CD4-positive, alpha-beta T cell treated with Interleukin-6 at 100 ng/mL for 8 hours (primary cell): ENCODE results near the gene BACE2.
"Not testable (repeated sequence)": the region's sequence is repeated elsewhere in the genome, so short reads cannot be mapped to it uniquely, and the experiment has no call there.

ENCODE experiments used
- DNase-seq: peaks from one replicate; pipeline ENCODE4 v3.0.0-alpha.2; 2020; ENCODE audit warnings: mixed read lengths, low spot score

Gene BACE2

GRCh38 chr21:41277846-41278245 lies 109.9 kb downstream of the BACE2 start:
- DNase-seq: no peak

GRCh38 chr21:41280115-41280919 lies 112.4 kb downstream of the BACE2 start:
- no peak for DNase-seq

GRCh38 chr21:41282412-41282811 lies 114.5 kb downstream of the BACE2 start:
- no peak for DNase-seq

GRCh38 chr21:41283211-41283818 lies 115.4 kb downstream of the BACE2 start:
- peak; percentile 63 for DNase-seq

GRCh38 chr21:41289431-41289830 lies 121.5 kb downstream of the BACE2 start:
- DNase-seq: no peak

- DNase-seq: no peak
Measured at GRCh38 chr21:41290106-41290799, 122.3 kb downstream of the BACE2 start.

- no peak for DNase-seq
Measured at GRCh38 chr21:41294548-41295231, 126.7 kb downstream of the BACE2 start.

- DNase-seq: no peak
Measured at GRCh38 chr21:41295721-41296254, 127.8 kb downstream of the BACE2 start.

- DNase-seq: no peak
Measured at GRCh38 chr21:41302976-41303375, 135.0 kb downstream of the BACE2 start.

- no peak for DNase-seq
Measured at GRCh38 chr21:41304068-41304720, 136.2 kb downstream of the BACE2 start.

GRCh38 chr21:41307219-41307618 lies 139.3 kb downstream of the BACE2 start:
- no peak for DNase-seq

- DNase-seq: not testable (repeated sequence)
Measured at GRCh38 chr21:41313285-41314164, 145.6 kb downstream of the BACE2 start.

GRCh38 chr21:41315726-41316125 lies 147.8 kb downstream of the BACE2 start:
- no peak for DNase-seq

- no peak for DNase-seq
Measured at GRCh38 chr21:41316200-41317062, 148.5 kb downstream of the BACE2 start, which contains the start of gene FAM3B. Gene FAM3B (plus strand): TSS chr21:41316801. CDS start chr21:41316880, 79 bp downstream.

GRCh38 chr21:41317063-41317392 lies 149.1 kb downstream of the BACE2 start:
- DNase-seq: no peak

- no peak for DNase-seq
Measured at GRCh38 chr21:41317458-41317857, 149.5 kb downstream of the BACE2 start.

GRCh38 chr21:41318218-41318617 lies 150.3 kb downstream of the BACE2 start:
- no peak for DNase-seq

- DNase-seq: no peak
Measured at GRCh38 chr21:41319273-41319672, 151.3 kb downstream of the BACE2 start.

GRCh38 chr21:41321211-41321907 lies 153.4 kb downstream of the BACE2 start:
- DNase-seq: no peak
